Spinal cord (tissue), 10 donors: ENCODE measurements around the gene CLOCK. TPM values are rescaled to one million over a fixed set of nuclear protein-coding genes. Genes with fewer than 3 reads are reported as not detected.
"Not testable (repeated sequence)": the region's sequence is repeated elsewhere in the genome, so short reads cannot be mapped to it uniquely, and the experiment has no call there.

Source experiments
- DNase-seq, 6 donors: peaks; one replicate each; pipeline versions ENCODE4 v3.0.0 to v3.0.0-alpha.2; 2013 to 2015; ENCODE audit warnings: low spot score in 6 of 6, low read depth in 4 of 6
- H3K27ac ChIP-seq: one replicate; pipeline ENCODE4 v1.5.1; 2013; ENCODE audit warnings: low read depth, low read length, control low read depth
- H3K27me3 ChIP-seq: one replicate; pipeline ENCODE4 v1.6.1; 2013; ENCODE audit warnings: low read length; ENCODE audit not compliant: control insufficient read depth, insufficient read depth
- H3K36me3 ChIP-seq: one replicate; pipeline ENCODE4 v1.6.1; 2013; ENCODE audit warnings: low read length; ENCODE audit not compliant: control insufficient read depth, insufficient read depth
- H3K4me1 ChIP-seq: one replicate; pipeline ENCODE4 v1.6.1; 2013; ENCODE audit warnings: low read length; ENCODE audit not compliant: control insufficient read depth, insufficient read depth
- H3K4me3 ChIP-seq: one replicate; pipeline ENCODE4 v1.5.1; 2013; ENCODE audit warnings: low read depth, low read length, control low read depth
- H3K9me3 ChIP-seq: one replicate; pipeline ENCODE4 v1.6.1; 2013; ENCODE audit warnings: low read length; ENCODE audit not compliant: control insufficient read depth, insufficient read depth
- WGBS: methylation state at CpG from one replicate; pipeline ENCODE4 v1.1.5; 2013; ENCODE audit warnings: missing lambda C conversion rate; ENCODE audit not compliant: insufficient coverage; 5-methylcytosine and 5-hydroxymethylcytosine counted together
- long read RNA-seq, 4 donors: transcript quantifications; one replicate each; lab custom pipeline, GENCODE V29; 2026
- polyA plus RNA-seq, 2 donors: library from polyadenylated mRNA; unstranded; fragments of 120-200 nt; gene quantifications; one replicate each; pipeline ENCODE4 v1.2.1, GENCODE V29; 2013; ENCODE audit not compliant: insufficient read length in 2 of 2
- total RNA-seq, 2 donors: library from RNA; depleted of rRNA in 1 of 2; stranded (reverse); fragments of 120-200 nt in 1 of 2; fragments of >200 nt in 1 of 2; gene quantifications; one replicate each; pipeline versions ENCODE4 v1.2.3 to v1.2.4, GENCODE V29; 2013 to 2014
- donor health status: healthy.

Gene CLOCK
- total RNA-seq, result 10 to 100 TPM; 26.1 to 37.8 TPM
- 10 to 100 TPM; 12.5 to 18.4 TPM for polyA plus RNA-seq
- long read RNA-seq, donor 1, partial matches to known transcripts, result 0 of 1 reads
- long read RNA-seq, donor 1, other reads (novel, unspliced or antisense), result 0 of 1 reads
- long read RNA-seq, donor 2, result 0 reads
- long read RNA-seq, donor 3, result 0 reads
- long read RNA-seq, donor 4, full-length matches to known transcripts, result 1 of 1 reads
- long read RNA-seq, donor 4, partial matches to known transcripts, result 0 of 1 reads
- long read RNA-seq, donor 4, other reads (novel, unspliced or antisense), result 0 of 1 reads

GRCh38 chr4:55546756-55547465 lies at the start of gene CLOCK:
Gene CLOCK, minus strand, starts transcription at chr4:55546909. Its CDS starts 64,124 bp downstream, at chr4:55482785.
- Histone ChIP-seq H3K9me3 (no peaks in the 10 kb centered on the region), H3K4me1 (no peaks in the 10 kb centered on the region), H3K36me3 (no peaks in the 10 kb centered on the region), H3K4me3 (peak within 1 kb of the TSS; percentile 84), H3K27me3 (no peaks in the 10 kb centered on the region), H3K27ac (peak within 1 kb of the TSS; percentile 96)
- under 1% methylated on average over 63 of the region's 71 CpGs for WGBS
- DNase-seq, result peak; percentile 81 to 97 (median 86)

GRCh38 chr4:55592014-55592413 lies 45.3 kb upstream of the CLOCK start, which contains the start of gene PDCL2:
Gene PDCL2, minus strand, starts transcription at chr4:55592245. Its CDS starts 136 bp downstream, at chr4:55592109.
- H3K4me3 ChIP-seq, result no peak within 1 kb of the TSS
- H3K9me3 ChIP-seq, result peaks cover 2% of the 10 kb centered on the region
- no peak within 1 kb of the TSS for H3K27ac ChIP-seq
- H3K4me1 ChIP-seq, result no peaks in the 10 kb centered on the region
- no peak for DNase-seq
- 92% methylated on average over 22 of the region's 24 CpGs for WGBS
- no peaks in the 10 kb centered on the region for H3K27me3 ChIP-seq
- H3K36me3 ChIP-seq, result no peaks in the 10 kb centered on the region

GRCh38 chr4:55588160-55588559 lies 41.5 kb upstream of the CLOCK start:
- 87% methylated on average over 2 of the region's 2 CpGs for WGBS
- Histone ChIP-seq H3K27me3 (no peaks in the 10 kb centered on the region), H3K27ac (no peak overlapping the region), H3K9me3 (peaks cover 2% of the 10 kb centered on the region), H3K4me3 (no peak overlapping the region), H3K36me3 (no peaks in the 10 kb centered on the region), H3K4me1 (no peaks in the 10 kb centered on the region)
- no peak for DNase-seq

GRCh38 chr4:55582773-55583172 lies 36.1 kb upstream of the CLOCK start:
- H3K4me1 ChIP-seq, H3K27me3 ChIP-seq, DNase-seq, H3K4me3 ChIP-seq, H3K9me3 ChIP-seq, H3K36me3 ChIP-seq, H3K27ac ChIP-seq: not testable (repeated sequence)
- WGBS, result no CpG with 5 or more reads among the region's 2 CpGs

GRCh38 chr4:55578341-55579010 lies 31.8 kb upstream of the CLOCK start:
- no peaks in the 10 kb centered on the region for H3K36me3 ChIP-seq
- no peaks in the 10 kb centered on the region for H3K4me1 ChIP-seq
- H3K27me3 ChIP-seq, result no peaks in the 10 kb centered on the region
- H3K4me3 ChIP-seq, result no peak overlapping the region
- H3K27ac ChIP-seq, result no peak overlapping the region
- peaks cover 7% of the 10 kb centered on the region for H3K9me3 ChIP-seq
- no peak for DNase-seq

GRCh38 chr4:55575513-55575912 lies 28.8 kb upstream of the CLOCK start:
- no peaks in the 10 kb centered on the region for H3K36me3 ChIP-seq
- WGBS, result no CpG with 5 or more reads among the region's 1 CpG
- no peak for DNase-seq
- H3K27me3 ChIP-seq, result no peaks in the 10 kb centered on the region
- no peak overlapping the region for H3K4me3 ChIP-seq
- H3K27ac ChIP-seq, result no peak overlapping the region
- no peaks in the 10 kb centered on the region for H3K4me1 ChIP-seq
- peaks cover 7% of the 10 kb centered on the region for H3K9me3 ChIP-seq

GRCh38 chr4:55574252-55574651 lies 27.5 kb upstream of the CLOCK start:
- WGBS, result no CpG with 5 or more reads among the region's 1 CpG
- no peak for DNase-seq
- H3K4me3 ChIP-seq, result no peak overlapping the region
- no peak overlapping the region for H3K27ac ChIP-seq
- no peaks in the 10 kb centered on the region for H3K27me3 ChIP-seq
- peaks cover 7% of the 10 kb centered on the region for H3K9me3 ChIP-seq
- no peaks in the 10 kb centered on the region for H3K4me1 ChIP-seq
- no peaks in the 10 kb centered on the region for H3K36me3 ChIP-seq

GRCh38 chr4:55571806-55572205 lies 25.1 kb upstream of the CLOCK start:
- no peak for DNase-seq
- WGBS, result 96% methylated on average over 3 of the region's 3 CpGs
- Histone ChIP-seq H3K9me3 (peaks cover 3% of the 10 kb centered on the region), H3K27me3 (no peaks in the 10 kb centered on the region), H3K4me1 (no peaks in the 10 kb centered on the region), H3K36me3 (no peaks in the 10 kb centered on the region), H3K4me3 (no peak overlapping the region), H3K27ac (no peak overlapping the region)

- H3K36me3 ChIP-seq, result no peaks in the 10 kb centered on the region
- H3K9me3 ChIP-seq, result no peaks in the 10 kb centered on the region
- no peak overlapping the region for H3K4me3 ChIP-seq
- H3K27me3 ChIP-seq, result no peaks in the 10 kb centered on the region
- DNase-seq, result no peak
- H3K4me1 ChIP-seq, result no peaks in the 10 kb centered on the region
- WGBS, result no CpG with 5 or more reads among the region's 1 CpG
- H3K27ac ChIP-seq, result no peak overlapping the region
These were observed 22.3 kb upstream of the CLOCK start for GRCh38 chr4:55568905-55569504.
